ENCODE results near the gene YRDC.

Gene YRDC, protein sequence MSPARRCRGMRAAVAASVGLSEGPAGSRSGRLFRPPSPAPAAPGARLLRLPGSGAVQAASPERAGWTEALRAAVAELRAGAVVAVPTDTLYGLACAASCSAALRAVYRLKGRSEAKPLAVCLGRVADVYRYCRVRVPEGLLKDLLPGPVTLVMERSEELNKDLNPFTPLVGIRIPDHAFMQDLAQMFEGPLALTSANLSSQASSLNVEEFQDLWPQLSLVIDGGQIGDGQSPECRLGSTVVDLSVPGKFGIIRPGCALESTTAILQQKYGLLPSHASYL

DNA sequence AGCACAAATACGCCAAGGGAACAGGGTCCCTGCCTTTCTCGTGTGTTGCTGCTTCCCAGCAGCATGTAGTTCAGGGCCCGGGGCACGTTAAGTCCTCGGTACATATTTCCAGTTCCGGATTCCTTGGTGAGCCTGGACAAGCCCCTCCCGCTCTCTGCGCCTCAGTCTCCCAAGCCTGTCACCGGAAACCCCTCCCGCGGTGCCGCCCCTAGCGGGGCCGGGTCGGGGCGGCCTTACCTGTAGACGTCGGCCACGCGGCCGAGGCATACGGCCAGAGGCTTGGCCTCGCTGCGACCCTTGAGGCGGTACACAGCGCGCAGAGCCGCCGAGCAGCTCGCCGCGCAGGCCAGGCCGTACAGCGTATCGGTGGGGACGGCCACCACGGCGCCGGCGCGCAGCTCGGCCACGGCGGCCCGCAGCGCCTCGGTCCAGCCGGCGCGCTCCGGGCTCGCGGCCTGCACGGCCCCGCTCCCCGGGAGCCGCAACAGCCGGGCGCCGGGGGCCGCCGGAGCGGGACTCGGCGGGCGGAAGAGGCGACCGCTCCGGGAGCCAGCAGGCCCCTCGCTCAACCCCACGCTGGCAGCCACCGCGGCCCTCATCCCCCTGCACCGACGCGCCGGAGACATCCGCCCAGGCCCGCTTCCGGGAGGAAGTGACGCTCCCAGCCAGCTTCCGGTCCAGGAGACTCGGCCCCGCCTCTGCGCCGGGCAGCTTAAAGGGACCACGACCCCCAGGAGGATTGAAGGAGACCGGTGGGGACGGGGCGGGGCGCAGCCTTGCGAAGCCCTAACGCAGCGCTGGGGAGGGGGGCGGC, at the start of gene YRDC, which contains the start of gene C1orf122:
TSS of gene YRDC (minus strand) at position 654 of the 814 bp plus-strand sequence. CDS start at position 626, 28 bp downstream.
TSS of gene C1orf122 (plus strand) at position 236 of the 814 bp plus-strand sequence. CDS start 615 bp downstream, outside the sequence.
- peak; percentile 94 for DNase-seq

GRCh38 chr1:37854406-37854805, 46.4 kb upstream of the YRDC start:
- no peak for DNase-seq

GRCh38 chr1:37853157-37853556, 45.1 kb upstream of the YRDC start:
- DNase-seq = no peak

DNA sequence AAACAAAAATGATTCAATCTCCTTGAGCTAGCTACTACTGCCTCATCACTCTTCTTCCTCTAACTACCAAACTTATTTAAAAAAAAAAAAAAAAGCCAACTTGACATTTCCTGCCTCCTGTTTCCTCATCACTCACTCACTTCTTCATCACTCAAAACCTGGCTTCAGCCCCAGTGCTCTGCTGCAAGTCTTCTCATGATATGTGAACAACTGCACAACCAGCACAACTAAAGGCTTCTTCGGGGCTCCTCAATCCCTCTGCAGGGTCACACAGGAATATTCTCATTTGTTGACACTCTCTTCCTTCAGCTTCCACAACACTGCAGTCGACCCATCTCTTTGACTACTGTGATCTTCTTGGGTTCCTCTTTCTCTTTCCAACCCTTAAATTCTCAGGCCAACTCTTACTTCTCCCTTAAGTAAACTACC, 43.8 kb upstream of the YRDC start:
- no peak for DNase-seq

GRCh38 chr1:37851262-37851661, 43.3 kb upstream of the YRDC start:
- DNase-seq = no peak

GRCh38 chr1:37850352-37850955, 42.4 kb upstream of the YRDC start:
- no peak for DNase-seq

DNA sequence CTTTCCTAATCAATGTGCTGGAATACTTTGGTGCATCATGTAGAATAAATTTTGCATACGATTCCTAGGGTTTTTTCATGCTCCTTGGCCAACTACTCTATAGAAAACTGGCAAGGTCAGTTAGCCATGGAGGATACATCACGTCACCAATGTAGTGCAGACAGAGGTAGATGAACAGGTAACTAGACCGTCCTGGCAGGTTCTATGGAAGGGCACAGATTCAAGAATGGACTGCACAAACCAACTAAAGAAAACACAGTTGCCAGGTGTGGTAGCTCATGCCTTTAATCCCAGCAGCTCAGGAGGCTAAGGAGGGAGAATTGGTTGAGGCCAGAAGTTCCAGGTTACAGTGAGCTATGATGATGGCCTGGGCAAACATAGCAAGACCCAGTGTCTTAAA, 41.5 kb upstream of the YRDC start:
- no peak for DNase-seq

GRCh38 chr1:37846647-37847339, 38.8 kb upstream of the YRDC start:
- no peak for DNase-seq

DNA sequence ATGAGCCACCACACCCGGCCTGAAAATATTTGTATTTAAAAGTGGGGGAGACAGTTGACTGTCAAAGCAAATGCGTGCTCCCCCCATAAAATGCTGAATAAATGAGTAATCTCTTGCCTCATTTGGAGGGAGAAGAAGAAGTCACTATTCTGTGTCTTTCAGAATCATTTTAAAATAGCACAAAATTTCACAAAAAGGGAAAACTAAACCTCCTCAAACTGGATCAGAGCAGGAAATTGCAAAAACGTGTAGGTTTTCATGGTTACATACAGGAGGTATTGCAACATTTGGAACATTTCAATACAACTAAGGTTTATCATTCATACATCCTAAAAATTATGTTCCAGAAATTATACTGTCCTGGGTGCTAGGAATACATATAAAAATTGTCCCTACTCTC, 37.8 kb upstream of the YRDC start:
- no peak for DNase-seq

DNA sequence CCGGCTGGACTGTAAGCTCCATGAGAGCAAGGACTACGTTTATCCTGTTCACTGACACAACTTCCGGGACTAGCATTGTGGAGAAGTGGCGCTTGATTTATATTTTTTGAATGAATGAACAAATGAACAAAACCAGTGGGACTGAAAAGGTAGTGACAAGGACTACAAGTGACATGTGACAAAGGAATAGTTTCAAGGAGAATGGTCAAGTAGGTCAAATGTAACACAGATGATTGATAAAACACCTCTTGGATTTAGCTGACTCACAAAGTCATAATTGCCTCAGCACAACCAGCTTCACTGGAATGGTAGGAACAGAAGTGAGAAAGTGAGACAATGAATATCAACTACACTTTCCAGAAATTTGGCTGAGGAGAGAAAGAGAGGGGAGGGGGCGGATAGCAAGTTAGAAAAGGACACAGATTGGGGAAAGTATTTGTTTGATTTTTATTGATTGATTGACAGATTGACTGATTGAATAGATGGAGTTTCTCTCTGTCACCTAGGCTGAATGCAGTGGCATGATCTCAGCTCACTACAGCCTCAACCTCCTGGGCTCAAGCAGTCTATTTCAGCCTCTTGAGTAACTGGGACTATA, 37.1 kb upstream of the YRDC start:
- DNase-seq = no peak

DNA sequence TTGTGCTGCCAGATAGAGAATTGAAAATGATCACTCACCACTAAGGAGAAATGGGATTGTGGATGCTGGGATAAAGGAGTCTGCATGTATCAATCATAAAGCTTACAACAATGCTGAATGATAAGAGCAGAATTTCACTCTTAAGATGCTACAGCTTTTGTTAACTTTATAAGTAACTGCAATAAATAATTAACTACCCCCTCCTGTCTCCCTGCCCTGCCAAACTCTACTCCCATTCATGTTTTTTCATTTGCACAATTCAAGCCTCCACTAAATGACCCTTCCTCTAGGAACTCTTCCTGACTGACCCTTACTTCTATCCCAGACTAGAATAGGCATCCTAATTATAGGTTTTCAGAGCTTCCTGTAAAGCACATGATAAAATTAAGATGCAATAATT, 36.5 kb upstream of the YRDC start:
- no peak for DNase-seq

- DNase-seq = no peak
Observed at GRCh38 chr1:37841652-37842051, 33.6 kb upstream of the YRDC start.

- DNase-seq = no peak
Observed at GRCh38 chr1:37840711-37841110, 32.7 kb upstream of the YRDC start.

GRCh38 chr1:37839676-37840075, 31.7 kb upstream of the YRDC start:
- DNase-seq = no peak

GRCh38 chr1:37836788-37837187, 28.8 kb upstream of the YRDC start:
- DNase-seq = no peak

DNA sequence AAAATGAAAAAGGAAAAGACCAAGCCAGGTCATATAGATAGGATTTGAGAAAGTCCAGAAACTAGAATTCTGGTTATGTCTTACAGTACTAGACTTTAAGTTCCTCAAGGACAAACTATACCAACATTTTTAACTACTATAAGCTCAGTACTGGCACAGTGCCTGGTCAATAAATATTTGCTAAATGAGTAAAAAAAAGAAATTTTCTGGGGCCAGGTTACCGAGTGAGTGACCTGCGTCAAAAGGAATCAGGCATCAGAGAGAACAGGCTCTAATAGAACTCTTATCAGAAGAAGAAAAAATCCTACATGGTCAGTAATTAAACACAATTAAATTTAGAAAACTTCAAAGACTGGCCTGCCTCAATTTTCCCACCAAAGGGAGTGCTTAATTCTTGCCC, 23.8 kb upstream of the YRDC start:
- no peak for DNase-seq

DNA sequence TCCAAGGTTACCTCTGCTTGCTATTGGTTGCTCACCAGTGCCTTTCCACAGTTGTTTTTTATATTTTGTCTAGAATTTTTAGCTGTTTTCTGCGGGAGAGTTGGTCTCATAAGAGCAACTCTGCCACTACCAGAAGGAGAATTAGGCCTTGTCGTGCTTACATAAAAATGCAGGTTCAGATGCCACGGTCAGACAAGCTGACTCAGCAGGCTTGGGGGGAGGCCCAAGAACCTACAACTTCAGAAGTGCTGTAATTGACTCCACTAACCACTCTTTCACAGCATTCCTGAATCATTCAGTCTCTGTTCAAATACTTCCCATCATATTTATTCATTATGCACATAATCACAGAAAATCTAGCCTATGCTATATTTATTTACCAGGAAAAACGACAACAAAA, 23.1 kb upstream of the YRDC start:
- DNase-seq = no peak

DNA sequence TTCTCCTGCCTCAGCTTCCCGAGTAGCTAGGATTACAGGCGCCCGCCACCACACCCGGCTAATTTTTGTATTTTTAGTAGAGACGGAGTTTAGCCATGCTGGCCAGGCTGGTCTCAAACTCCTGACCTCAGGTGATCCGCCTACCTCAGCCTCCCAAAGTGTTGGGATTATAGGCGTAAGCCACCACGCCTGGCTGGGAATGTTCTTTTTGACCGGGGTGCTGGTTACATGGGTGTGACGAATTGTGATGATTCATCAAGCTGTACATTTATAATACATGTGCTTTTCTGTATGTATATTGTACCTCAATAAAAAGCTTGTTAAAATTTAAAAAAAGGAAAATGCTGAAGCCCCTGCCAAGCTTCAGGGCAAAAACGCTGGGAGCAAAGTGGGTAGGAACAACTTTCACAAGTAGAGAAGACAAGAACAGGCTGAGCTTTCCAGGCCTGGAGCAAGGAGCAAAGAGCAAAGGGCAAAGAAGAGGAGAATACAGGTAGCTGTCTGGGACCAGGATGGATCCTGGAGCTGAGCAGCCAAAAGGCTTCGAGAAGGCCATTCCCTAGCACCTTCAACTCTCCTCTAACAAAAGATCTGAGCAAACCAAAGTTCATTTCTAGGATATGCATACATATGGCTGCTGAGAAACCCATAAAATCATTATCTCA, 20.5 kb upstream of the YRDC start:
- no peak for DNase-seq

GRCh38 chr1:37825506-37825905, 17.5 kb upstream of the YRDC start:
- peak; percentile 16 for DNase-seq

DNA sequence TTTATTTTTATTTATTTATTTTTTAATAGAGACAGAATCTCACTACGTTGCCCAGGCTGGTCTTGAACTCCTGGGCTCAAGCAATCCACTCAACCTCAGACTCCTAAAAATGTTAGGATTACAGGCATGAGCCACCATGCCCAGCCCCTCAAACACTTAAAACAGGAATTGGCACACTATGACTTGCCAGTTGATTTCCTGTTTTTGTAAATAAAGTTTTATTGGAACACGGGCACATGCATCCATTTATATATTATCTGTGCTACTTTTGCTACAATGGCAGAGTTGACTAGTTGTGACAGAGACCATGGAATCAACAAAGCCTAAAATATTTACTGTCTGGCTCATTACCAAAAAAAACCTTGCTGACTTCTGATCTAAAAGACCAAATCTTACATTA, 16.0 kb upstream of the YRDC start:
- no peak for DNase-seq

- peak; percentile 57 for DNase-seq
Observed at GRCh38 chr1:37822906-37823815, 15.2 kb upstream of the YRDC start.
